Natural killer cell (primary cell): Measurements from ENCODE around the gene HEATR3. TPM values are rescaled to one million over a fixed set of nuclear protein-coding genes. Genes with fewer than 3 reads are reported as not detected.

Experiments
- ATAC-seq, 3 donors: fragments of 150-1000 bp in 2 of 3; fragments of 200-7000 bp in 1 of 3; cut with Tn5 transposase; 1 replicate in 1 of 3; 2 replicates in 2 of 3; pipeline ENCODE4 v1.10.0; 2021; ENCODE audit warnings: mild to moderate bottlenecking in 2 of 3, moderate library complexity in 2 of 3
- DNase-seq, 2 donors: peaks; one replicate each; pipeline versions ENCODE4 v3.0.0 to v3.0.0-alpha.2; 2013 to 2021; ENCODE audit warnings: mixed read lengths in 1 of 2
- H3K27ac ChIP-seq: one replicate; pipeline ENCODE4 v1.5.1; 2013; ENCODE audit warnings: mild to moderate bottlenecking, low read length
- H3K27me3 ChIP-seq: one replicate; pipeline ENCODE4 v1.6.1; 2013; ENCODE audit warnings: low read length; ENCODE audit not compliant: control insufficient read depth, insufficient read depth
- H3K36me3 ChIP-seq: one replicate; pipeline ENCODE4 v1.6.1; 2013; ENCODE audit warnings: low read length; ENCODE audit not compliant: control insufficient read depth, insufficient read depth
- H3K4me1 ChIP-seq: one replicate; pipeline ENCODE4 v1.6.1; 2013; ENCODE audit warnings: low read length; ENCODE audit not compliant: control insufficient read depth, insufficient read depth
- H3K4me3 ChIP-seq: one replicate; pipeline ENCODE4 v1.5.1; 2013; ENCODE audit warnings: low read length
- H3K9me3 ChIP-seq: one replicate; pipeline ENCODE4 v1.6.1; 2013; ENCODE audit warnings: low read length; ENCODE audit not compliant: control insufficient read depth, insufficient read depth
- H3K27ac Mint-ChIP-seq, 2 donors: one replicate each; pipeline ENCODE4 v1.8.0; 2022; ENCODE audit warnings: mild to moderate bottlenecking in 2 of 2, mixed read lengths in 2 of 2, moderate library complexity in 1 of 2
- H3K27me3 Mint-ChIP-seq, 2 donors: one replicate each; pipeline ENCODE4 v1.8.0; 2022; ENCODE audit warnings: low read depth in 2 of 2, mixed read lengths in 2 of 2
- H3K36me3 Mint-ChIP-seq: one replicate; pipeline ENCODE4 v1.8.0; 2022; ENCODE audit warnings: mixed read lengths
- H3K4me1 Mint-ChIP-seq, 2 donors: one replicate each; pipeline ENCODE4 v1.8.0; 2022; ENCODE audit warnings: mixed read lengths in 2 of 2
- H3K4me3 Mint-ChIP-seq: one replicate; pipeline ENCODE4 v1.8.0; 2022; ENCODE audit warnings: mild to moderate bottlenecking, moderate library complexity, mixed read lengths
- H3K9me3 Mint-ChIP-seq, 2 donors: one replicate each; pipeline ENCODE4 v1.8.0; 2022; ENCODE audit warnings: mixed read lengths in 2 of 2
- WGBS: methylation state at CpG from one replicate; pipeline ENCODE4 v1.1.7; 2013; ENCODE audit warnings: missing lambda C conversion rate; ENCODE audit not compliant: insufficient coverage; 5-methylcytosine and 5-hydroxymethylcytosine counted together
- intact Hi-C: fragments of 100-400 bp; cut with micrococcal nuclease; formaldehyde crosslinking; loops from one replicate; pipeline ENCODE4 v1.14.2; 2022
- total RNA-seq, 4 donors: library from RNA; stranded (reverse); fragments of 120-200 nt in 1 of 4; gene quantifications; one replicate each; pipeline versions ENCODE4 v1.2.3 to v1.2.4, GENCODE V29; 2013 to 2022
- TF ChIP-seq, protein P1 (sequence below): fragments of 200-600 bp; IDR thresholded peaks from one replicate; pipeline ENCODE4 v1.8.0; 2022; ENCODE audit warnings: antibody characterized with exemption

Gene HEATR3
- total RNA-seq, 3 donors from 2014 or later (not counting 1 experiment from before 2014, with no cell fraction given), result 14.6 to 25.0 (median 21.4) TPM

DNA sequence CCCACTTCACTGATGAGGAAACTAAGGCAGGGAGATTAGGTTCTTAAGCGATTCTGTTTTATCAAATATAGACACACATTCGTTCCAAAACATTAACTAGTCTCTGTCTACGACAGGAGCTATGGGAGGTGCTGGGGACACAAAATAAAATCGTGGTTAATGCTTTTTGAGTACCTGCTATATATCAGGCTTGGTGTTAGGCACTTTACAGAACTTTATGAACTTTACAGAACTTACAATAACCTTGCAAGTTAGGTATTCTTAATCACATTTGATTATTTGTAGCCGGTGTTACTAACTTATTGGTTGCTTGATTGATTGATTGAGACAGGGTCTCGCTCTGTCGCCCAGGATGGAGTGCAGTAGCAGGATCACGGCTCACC, 538 bp upstream of the HEATR3 start:
- H3K9me3 Mint-ChIP-seq, result no peaks in the 10 kb centered on the region
- Histone ChIP-seq H3K4me1 (peaks cover 21% of the 10 kb centered on the region), H3K27ac (peak overlapping the region; percentile 35), H3K36me3 (peaks cover 7% of the 10 kb centered on the region), H3K9me3 (no peaks in the 10 kb centered on the region), H3K27me3 (no peaks in the 10 kb centered on the region), H3K4me3 (no peak overlapping the region)
- peak overlapping the region; percentile 95 for H3K4me3 Mint-ChIP-seq
- no peak for ATAC-seq
- peaks cover 22 to 35% of the 10 kb centered on the region in 2 donors for H3K4me1 Mint-ChIP-seq
- intact Hi-C loops, result no loop called here
- H3K36me3 Mint-ChIP-seq, result no peaks in the 10 kb centered on the region
- peak overlapping the region; percentile 84 for H3K27ac Mint-ChIP-seq
- 80% methylated on average over 7 of the region's 8 CpGs for whole genome bisulfite sequencing
- no peaks in the 10 kb centered on the region for H3K27me3 Mint-ChIP-seq
- DNase-seq, result peak in 1 of 2 donors; percentile 14
- TF ChIP-seq, protein P1, sequence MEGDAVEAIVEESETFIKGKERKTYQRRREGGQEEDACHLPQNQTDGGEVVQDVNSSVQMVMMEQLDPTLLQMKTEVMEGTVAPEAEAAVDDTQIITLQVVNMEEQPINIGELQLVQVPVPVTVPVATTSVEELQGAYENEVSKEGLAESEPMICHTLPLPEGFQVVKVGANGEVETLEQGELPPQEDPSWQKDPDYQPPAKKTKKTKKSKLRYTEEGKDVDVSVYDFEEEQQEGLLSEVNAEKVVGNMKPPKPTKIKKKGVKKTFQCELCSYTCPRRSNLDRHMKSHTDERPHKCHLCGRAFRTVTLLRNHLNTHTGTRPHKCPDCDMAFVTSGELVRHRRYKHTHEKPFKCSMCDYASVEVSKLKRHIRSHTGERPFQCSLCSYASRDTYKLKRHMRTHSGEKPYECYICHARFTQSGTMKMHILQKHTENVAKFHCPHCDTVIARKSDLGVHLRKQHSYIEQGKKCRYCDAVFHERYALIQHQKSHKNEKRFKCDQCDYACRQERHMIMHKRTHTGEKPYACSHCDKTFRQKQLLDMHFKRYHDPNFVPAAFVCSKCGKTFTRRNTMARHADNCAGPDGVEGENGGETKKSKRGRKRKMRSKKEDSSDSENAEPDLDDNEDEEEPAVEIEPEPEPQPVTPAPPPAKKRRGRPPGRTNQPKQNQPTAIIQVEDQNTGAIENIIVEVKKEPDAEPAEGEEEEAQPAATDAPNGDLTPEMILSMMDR, result no peak

DNA sequence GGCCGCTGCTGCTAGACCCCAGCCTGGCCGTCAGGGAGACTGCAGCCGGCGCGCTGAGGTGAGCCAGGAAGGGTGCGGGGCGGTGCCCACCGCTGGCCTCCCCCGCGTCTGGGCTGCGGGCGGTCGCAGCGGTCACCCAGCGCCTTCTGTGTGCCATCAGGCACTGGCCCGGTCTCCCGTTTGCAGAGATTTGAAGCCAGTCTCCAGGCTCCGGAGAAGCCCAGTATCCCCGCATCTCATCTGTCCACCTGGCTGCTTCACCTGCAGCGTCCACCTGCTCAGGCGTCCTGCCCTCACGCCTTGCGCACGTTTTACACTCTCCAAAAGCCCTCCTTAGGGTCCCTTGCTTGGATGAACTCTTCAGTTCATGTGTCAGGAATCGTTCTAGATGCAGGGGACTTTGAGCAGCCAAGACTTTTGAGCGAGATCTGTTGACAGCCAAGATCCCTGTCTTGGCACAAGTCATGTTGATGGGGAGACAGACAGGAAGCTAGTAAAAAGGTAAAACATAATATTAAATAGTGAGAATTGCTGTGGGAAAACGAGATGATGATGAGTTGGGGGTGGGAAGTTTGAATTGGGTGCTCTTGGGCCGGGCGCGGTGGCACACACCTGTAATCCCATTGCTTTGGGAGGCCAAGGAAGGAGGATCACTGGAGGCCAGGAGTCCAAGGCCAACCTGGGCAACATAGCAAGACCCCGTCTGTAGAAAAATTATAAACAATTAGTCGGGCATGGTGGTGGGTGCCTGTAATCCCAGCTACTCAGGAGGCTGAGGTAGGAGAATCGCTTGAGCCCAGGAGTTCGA, 916 bp downstream of the HEATR3 start:
- Histone ChIP-seq H3K4me1 (peaks cover 21% of the 10 kb centered on the region), H3K4me3 (peak overlapping the region; percentile 69), H3K9me3 (no peaks in the 10 kb centered on the region), H3K27ac (peak overlapping the region; percentile 25), H3K27me3 (no peaks in the 10 kb centered on the region), H3K36me3 (peaks cover 17% of the 10 kb centered on the region)
- DNase-seq (peak in 1 of 2 donors; percentile 36), ATAC-seq (no peak)
- TF ChIP-seq, protein P1, result no peak
- Mint-ChIP-seq H3K36me3 (peaks cover 6% of the 10 kb centered on the region), H3K27ac (peak overlapping the region; percentile 84), H3K4me3 (peak overlapping the region; percentile 95), H3K27me3 (no peaks in the 10 kb centered on the region), H3K4me1 (peaks cover 28 to 41% of the 10 kb centered on the region in 2 donors), H3K9me3 (no peaks in the 10 kb centered on the region)
- intact Hi-C loops, result loop anchor here (1.0 to 2.0 kb wide), 4 partner anchors 42 to 740 kb away; partner anchors contain the start of genes CNEP1R1 and TENT4B
- WGBS, result 31% methylated on average over 34 of the region's 34 CpGs

DNA sequence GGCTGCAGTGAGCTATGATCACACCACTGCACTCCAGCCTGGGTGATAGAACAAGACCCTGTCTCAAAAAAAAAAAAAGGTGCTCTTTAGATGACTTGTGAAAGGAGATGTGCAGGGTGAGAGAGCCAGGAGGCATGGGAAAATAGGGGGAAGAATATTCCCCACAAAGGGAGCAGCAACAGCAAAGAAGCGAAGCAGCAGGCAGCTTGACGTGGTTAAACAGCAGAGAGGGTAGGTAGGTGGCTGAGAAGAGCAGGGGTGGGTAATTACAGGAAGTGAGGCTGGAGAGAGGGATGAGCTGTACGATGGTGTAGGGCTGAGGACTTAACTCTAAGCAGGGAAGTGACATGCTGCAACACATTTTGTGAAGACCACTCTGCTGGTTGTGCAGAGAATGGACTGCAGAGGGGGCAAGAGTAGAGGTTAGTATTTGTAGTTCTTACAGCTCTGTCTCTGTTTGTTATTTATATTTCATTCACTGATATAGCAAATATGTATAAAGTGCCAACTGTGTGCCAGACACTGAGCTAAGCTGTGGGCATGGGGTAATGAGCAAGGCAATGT, 1.6 kb downstream of the HEATR3 start:
- TF ChIP-seq, protein P1, result no peak
- no peak overlapping the region for H3K4me3 ChIP-seq
- WGBS, result 31% methylated on average over 3 of the region's 3 CpGs
- H3K9me3 ChIP-seq, result no peaks in the 10 kb centered on the region
- H3K4me1 ChIP-seq, result peaks cover 21% of the 10 kb centered on the region
- Mint-ChIP-seq H3K27ac (peak overlapping the region; percentile 84), H3K4me3 (peak overlapping the region; percentile 95), H3K27me3 (no peaks in the 10 kb centered on the region), H3K36me3 (peaks cover 6% of the 10 kb centered on the region), H3K4me1 (peaks cover 28 to 41% of the 10 kb centered on the region in 2 donors), H3K9me3 (no peaks in the 10 kb centered on the region)
- peaks cover 18% of the 10 kb centered on the region for H3K36me3 ChIP-seq
- intact Hi-C loops, result loop anchor here (1.0 to 2.0 kb wide), 4 partner anchors 43 to 739 kb away; partner anchors contain the start of genes CNEP1R1 and TENT4B
- H3K27me3 ChIP-seq, result no peaks in the 10 kb centered on the region
- peak in 1 of 3 donors; percentile 27 for ATAC-seq
- peak in 1 of 2 donors; percentile 62 for DNase-seq
- no peak overlapping the region for H3K27ac ChIP-seq
